Smooth muscle cell of the brain vasculature (primary cell): ENCODE data around the gene ZNF76.

Source experiments
- DNase-seq: peaks from one replicate; pipeline ENCODE4 v3.0.0-alpha.2; 2012; ENCODE audit warnings: low read depth, low spot score

The ZNF76 gene

GRCh38 chr6:35237476-35237875 is 22.1 kb upstream of the ZNF76 start:
- DNase-seq = no peak

GRCh38 chr6:35238843-35239289 is 20.7 kb upstream of the ZNF76 start:
- DNase-seq = no peak

GRCh38 chr6:35239581-35239980 is 20.0 kb upstream of the ZNF76 start:
- DNase-seq = no peak

GRCh38 chr6:35240838-35241801 is 18.4 kb upstream of the ZNF76 start:
- no peak for DNase-seq

- DNase-seq = no peak
Measured at GRCh38 chr6:35242486-35242885, 17.0 kb upstream of the ZNF76 start.

- no peak for DNase-seq
Measured at GRCh38 chr6:35242906-35243305, 16.6 kb upstream of the ZNF76 start.

GRCh38 chr6:35243386-35243958 is 16.1 kb upstream of the ZNF76 start:
- DNase-seq = no peak

- no peak for DNase-seq
Measured at GRCh38 chr6:35244551-35244950, 15.0 kb upstream of the ZNF76 start.

- no peak for DNase-seq
Measured at GRCh38 chr6:35247642-35248231, 11.8 kb upstream of the ZNF76 start.

GRCh38 chr6:35248300-35248699 is 11.2 kb upstream of the ZNF76 start:
- no peak for DNase-seq

GRCh38 chr6:35248965-35249364 is 10.6 kb upstream of the ZNF76 start:
- no peak for DNase-seq

- DNase-seq = no peak
Measured at GRCh38 chr6:35251949-35252348, 7.6 kb upstream of the ZNF76 start.

- no peak for DNase-seq
Measured at GRCh38 chr6:35253249-35253648, 6.3 kb upstream of the ZNF76 start.

GRCh38 chr6:35258336-35258735 is 1.2 kb upstream of the ZNF76 start:
- no peak for DNase-seq

GRCh38 chr6:35258858-35259193 is 709 bp upstream of the ZNF76 start:
- DNase-seq = no peak

GRCh38 chr6:35259948-35260590 is 534 bp downstream of the ZNF76 start:
- no peak for DNase-seq

- no peak for DNase-seq
Measured at GRCh38 chr6:35260591-35261570, 1.3 kb downstream of the ZNF76 start.

- no peak for DNase-seq
Measured at GRCh38 chr6:35262596-35262995, 3.1 kb downstream of the ZNF76 start.

- no peak for DNase-seq
Measured at GRCh38 chr6:35264550-35265274, 5.2 kb downstream of the ZNF76 start.

- no peak for DNase-seq
Measured at GRCh38 chr6:35265523-35265922, 6.0 kb downstream of the ZNF76 start.
